ENCODE data around the gene KCTD5. TPM values are rescaled to one million over a fixed set of nuclear protein-coding genes. Genes with fewer than 3 reads are reported as not detected.

KCTD5 gene
- total RNA-seq, 6 experiments from 2014 or later = 27.1 to 30.9 (median 28.8) TPM

DNA sequence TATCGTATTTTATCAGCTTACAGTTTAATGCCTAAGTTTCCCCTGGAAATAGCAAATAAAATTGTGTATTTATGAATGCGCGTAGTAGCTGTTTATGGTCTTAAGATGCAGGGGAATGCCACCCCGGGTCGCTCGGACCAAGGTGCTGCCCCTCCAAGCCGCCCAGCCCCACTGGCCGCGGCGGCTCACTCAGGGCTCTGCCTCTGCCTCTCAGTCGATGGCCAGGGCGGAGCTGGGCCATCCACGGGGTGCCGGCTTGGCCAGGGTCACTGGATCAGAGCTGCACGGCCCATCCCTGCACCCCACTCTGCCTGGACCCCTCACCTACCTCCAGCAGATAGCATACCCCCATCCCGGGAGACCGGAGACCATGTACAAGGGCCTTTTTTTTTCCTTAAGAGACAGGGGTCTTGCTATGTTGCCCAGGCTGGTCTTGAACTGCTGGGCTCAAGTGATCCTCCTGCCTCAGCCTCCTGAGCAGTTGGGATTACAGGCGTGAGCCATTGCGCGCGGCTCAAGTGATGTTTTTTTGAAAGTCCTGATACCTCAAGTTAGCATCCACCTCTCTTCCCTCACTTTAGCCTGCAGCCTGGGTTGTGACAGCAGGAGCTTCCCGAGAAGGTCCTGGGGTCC, 26.7 kb downstream of the KCTD5 start:
- no peak for DNase-seq
- no peak overlapping the region for H3K4me3 Mint-ChIP-seq
- H3K27ac Mint-ChIP-seq = no peak overlapping the region
- H3K9me3 Mint-ChIP-seq = no peaks in the 10 kb centered on the region
- TF ChIP-seq, protein P1, sequence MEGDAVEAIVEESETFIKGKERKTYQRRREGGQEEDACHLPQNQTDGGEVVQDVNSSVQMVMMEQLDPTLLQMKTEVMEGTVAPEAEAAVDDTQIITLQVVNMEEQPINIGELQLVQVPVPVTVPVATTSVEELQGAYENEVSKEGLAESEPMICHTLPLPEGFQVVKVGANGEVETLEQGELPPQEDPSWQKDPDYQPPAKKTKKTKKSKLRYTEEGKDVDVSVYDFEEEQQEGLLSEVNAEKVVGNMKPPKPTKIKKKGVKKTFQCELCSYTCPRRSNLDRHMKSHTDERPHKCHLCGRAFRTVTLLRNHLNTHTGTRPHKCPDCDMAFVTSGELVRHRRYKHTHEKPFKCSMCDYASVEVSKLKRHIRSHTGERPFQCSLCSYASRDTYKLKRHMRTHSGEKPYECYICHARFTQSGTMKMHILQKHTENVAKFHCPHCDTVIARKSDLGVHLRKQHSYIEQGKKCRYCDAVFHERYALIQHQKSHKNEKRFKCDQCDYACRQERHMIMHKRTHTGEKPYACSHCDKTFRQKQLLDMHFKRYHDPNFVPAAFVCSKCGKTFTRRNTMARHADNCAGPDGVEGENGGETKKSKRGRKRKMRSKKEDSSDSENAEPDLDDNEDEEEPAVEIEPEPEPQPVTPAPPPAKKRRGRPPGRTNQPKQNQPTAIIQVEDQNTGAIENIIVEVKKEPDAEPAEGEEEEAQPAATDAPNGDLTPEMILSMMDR (IDR thresholded peaks at IDR 0.05) = no peak
- peaks cover 2% of the 10 kb centered on the region for H3K27me3 Mint-ChIP-seq (ENCODE audit: insufficient read depth)
- no peaks in the 10 kb centered on the region for H3K36me3 Mint-ChIP-seq (ENCODE audit: low read depth)
- no peaks in the 10 kb centered on the region for H3K4me1 Mint-ChIP-seq (ENCODE audit: low read depth)

DNA sequence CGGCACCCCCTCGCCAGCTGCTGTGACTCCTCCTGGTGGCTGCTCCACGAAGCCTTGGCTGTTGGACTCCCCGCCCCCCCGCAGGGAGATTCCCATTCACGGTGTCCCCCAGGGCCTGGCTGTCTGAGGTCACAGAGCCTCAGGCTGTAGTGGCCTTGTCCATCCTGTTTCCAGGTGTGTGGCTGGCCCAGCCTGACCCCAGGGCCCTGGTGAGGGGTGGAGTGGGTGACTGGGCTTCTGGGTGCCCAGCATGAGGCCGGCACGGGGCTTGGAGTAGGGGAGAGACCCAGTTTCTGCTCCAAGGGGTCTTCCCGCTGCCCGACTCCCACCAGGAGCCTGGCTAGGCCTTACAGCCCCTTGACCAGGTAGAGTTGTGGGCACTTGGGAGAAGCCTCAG, 27.3 kb downstream of the KCTD5 start:
- Mint-ChIP-seq H3K36me3 (ENCODE audit: low read depth) (no peaks in the 10 kb centered on the region), H3K4me1 (ENCODE audit: low read depth) (no peaks in the 10 kb centered on the region), H3K27me3 (ENCODE audit: insufficient read depth) (peaks cover 6% of the 10 kb centered on the region), H3K9me3 (no peaks in the 10 kb centered on the region), H3K4me3 (no peak overlapping the region), H3K27ac (no peak overlapping the region)
- TF ChIP-seq, protein P1 (IDR thresholded peaks at IDR 0.05) = no peak
- DNase-seq = no peak

DNA sequence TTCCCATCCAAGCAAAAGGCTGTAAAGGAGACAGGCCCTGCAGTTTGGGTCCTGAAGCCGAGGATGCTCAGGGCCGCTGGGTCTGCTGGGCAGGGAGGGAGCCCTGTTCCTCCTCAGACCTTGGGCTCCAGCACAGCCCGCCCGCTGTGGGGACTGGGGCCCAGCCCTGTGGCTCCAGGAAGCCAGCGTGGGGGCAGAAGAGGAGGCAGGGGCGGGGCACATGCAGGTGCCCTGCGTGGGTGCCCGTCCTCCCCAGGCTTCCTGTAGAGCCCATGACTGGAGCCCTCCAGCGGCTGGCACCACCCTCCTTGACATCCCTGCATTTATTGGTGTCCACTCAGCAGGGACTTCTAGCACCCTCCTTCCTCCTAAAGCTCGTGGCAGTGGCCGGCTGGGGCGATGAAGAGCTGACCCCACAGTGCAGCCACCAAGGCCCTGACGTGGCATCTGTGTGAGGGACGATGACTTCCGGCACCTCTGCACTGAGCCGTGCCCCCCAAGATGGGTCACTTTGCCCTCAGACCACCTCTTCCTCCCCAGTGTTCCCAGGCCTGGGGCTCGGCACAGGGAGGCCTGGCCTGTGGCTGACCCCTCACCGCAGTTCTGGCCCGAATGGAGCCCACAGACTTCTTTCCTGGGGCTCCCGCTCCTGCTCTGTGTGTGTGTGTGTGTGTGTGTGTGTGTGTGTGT, 27.8 kb downstream of the KCTD5 start:
- no peak for DNase-seq
- Mint-ChIP-seq H3K9me3 (no peaks in the 10 kb centered on the region), H3K36me3 (ENCODE audit: low read depth) (no peaks in the 10 kb centered on the region), H3K27ac (no peak overlapping the region), H3K4me3 (no peak overlapping the region), H3K4me1 (ENCODE audit: low read depth) (no peaks in the 10 kb centered on the region), H3K27me3 (ENCODE audit: insufficient read depth) (peaks cover 6% of the 10 kb centered on the region)
- TF ChIP-seq, protein P1 (IDR thresholded peaks at IDR 0.05) = no peak

DNA sequence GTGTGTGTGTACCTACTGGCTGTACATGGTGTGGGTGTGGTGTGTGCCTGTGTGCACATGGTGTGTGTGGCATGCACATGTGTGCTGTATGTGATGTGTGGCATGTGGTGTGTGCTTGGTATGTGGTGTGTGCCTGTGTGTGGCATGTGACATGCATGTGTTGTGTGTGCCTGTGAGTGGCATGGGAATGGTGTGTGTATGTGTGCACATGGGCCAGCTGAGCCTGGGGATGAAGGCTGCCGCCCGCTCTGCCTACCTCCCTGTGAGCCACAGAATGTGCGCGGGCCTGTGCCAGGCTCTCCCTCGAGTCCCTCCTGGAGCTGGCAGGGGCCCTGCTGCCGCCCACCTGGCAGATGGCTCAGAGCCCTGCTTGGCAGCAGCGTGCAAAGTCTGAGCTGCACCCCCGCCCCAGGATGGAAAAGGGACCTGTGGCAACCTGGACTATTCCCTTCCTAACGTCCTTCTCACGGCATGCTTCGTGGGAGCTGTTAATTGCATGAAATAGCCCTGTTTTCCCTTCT, 28.4 kb downstream of the KCTD5 start:
- Mint-ChIP-seq H3K27me3 (ENCODE audit: insufficient read depth) (peaks cover 6% of the 10 kb centered on the region), H3K36me3 (ENCODE audit: low read depth) (no peaks in the 10 kb centered on the region), H3K4me3 (no peak overlapping the region), H3K9me3 (no peaks in the 10 kb centered on the region), H3K27ac (no peak overlapping the region; the same call in 1 of the 2 replicates), H3K4me1 (ENCODE audit: low read depth) (no peaks in the 10 kb centered on the region)
- TF ChIP-seq, protein P1 (IDR thresholded peaks at IDR 0.05) = no peak
- DNase-seq = no peak

DNA sequence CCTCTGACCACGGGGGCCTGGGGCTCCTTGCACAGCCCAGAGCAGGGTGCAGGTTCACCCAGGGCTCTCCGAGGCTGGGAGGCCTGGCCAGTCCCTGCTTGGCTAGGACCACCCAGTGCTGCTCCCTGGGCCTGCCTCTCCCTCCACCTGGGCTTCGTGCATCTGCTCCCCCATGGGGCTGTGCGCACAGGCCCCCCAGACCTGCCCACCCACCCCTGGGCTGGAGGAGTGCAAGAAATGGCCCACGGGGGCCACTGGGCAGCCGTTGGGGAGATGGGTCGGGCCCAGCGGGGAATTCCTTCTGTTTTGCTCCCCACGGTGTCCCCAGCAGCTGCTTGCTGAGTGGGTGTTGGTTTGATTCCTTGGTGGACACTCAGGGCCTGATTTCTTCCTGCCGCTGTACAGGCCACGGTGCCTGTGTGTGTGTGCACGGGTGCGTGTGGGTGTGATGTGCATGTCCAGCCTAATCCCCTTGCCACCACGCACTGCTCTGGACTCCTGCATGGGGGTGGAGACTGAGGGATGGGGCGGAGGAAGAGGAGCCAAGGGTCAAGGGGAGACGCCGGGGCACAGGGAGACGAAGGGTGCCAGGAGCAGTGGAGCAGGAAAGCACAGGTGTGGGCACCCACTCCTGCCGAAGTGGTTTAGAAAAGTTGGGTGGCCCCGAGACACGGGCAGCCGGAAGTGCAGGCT, 29.2 kb downstream of the KCTD5 start:
- Mint-ChIP-seq H3K27ac (no peak overlapping the region), H3K4me3 (no peak overlapping the region), H3K36me3 (ENCODE audit: low read depth) (no peaks in the 10 kb centered on the region), H3K27me3 (ENCODE audit: insufficient read depth) (peaks cover 6% of the 10 kb centered on the region), H3K4me1 (ENCODE audit: low read depth) (no peaks in the 10 kb centered on the region), H3K9me3 (no peaks in the 10 kb centered on the region)
- no peak for DNase-seq
- TF ChIP-seq, protein P1 (IDR thresholded peaks at IDR 0.05) = no peak
